HG02763 (cell line): ENCODE data around the gene ATP9B.

Source experiments
- ATAC-seq: cut with Tn5 transposase; IDR thresholded peaks from one replicate; pipeline ENCODE4 v1.9.1; 2021; ENCODE audit warnings: mild to moderate bottlenecking, moderate library complexity; ENCODE audit not compliant: unreplicated experiment

ATP9B gene

DNA sequence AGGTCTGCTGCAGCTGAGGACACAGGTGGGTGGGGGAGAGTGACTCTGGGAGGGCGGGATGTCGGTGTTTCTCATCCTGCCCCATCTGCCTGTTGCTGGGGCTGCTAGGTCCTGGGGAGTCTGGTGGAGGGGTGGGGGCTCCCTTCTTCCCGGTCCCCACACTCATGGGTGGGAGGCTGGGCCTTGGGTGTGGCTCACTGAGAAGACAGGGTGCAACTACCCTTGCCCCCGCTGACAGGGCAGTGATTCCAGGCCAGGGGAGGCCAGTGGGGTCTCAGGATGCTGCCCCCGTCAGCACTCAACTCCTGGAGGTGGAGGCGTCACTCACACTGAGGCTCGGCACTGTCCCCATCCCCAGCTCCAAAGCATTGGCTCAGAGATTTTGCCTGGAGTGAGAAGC, 318.8 kb downstream of the ATP9B start:
- no peak for ATAC-seq

DNA sequence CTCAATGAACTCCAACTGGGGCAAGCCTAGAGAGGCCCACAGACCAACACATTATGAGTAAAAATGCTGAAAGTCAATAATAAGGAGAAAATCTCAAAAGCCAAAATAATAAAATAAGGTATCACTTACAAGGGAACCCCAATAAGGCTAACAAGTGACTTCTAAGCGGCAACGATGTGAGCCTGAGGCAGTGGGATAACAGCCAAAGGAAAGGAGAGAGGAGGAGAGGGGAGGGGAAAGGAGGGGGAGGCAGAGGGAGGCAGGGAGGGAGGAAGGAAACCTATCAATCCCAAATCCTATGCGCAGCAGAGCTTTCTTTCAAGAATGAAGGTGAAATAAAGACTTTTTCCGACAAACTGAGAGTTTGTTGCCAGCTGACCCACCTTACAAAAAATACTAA, 320.5 kb downstream of the ATP9B start:
- no peak for ATAC-seq

GRCh38 chr18:79392226-79392625, 323.0 kb downstream of the ATP9B start:
- ATAC-seq = no peak

DNA sequence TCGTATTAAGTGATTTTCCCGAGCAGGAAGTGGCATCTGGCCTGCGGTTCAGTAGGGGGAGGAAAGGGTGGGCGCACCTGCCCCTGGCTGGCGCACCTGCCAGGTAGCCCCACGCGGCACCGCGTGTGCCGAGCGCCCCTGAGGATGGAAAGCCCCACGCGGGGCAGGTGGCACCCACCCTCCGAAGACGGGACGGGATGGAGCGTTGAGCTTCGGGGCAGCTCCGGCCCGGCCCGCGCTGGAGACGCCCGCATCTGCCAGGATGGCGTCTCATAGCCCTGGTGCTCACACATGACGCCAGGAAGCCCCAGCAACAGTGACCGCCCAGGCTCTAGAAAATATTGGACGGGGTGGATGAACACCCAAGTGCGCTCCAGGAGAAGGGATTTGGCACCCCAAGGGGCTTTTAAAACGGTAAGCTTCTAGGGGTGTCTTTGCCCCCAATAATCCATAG, 324.0 kb downstream of the ATP9B start:
- no peak for ATAC-seq

DNA sequence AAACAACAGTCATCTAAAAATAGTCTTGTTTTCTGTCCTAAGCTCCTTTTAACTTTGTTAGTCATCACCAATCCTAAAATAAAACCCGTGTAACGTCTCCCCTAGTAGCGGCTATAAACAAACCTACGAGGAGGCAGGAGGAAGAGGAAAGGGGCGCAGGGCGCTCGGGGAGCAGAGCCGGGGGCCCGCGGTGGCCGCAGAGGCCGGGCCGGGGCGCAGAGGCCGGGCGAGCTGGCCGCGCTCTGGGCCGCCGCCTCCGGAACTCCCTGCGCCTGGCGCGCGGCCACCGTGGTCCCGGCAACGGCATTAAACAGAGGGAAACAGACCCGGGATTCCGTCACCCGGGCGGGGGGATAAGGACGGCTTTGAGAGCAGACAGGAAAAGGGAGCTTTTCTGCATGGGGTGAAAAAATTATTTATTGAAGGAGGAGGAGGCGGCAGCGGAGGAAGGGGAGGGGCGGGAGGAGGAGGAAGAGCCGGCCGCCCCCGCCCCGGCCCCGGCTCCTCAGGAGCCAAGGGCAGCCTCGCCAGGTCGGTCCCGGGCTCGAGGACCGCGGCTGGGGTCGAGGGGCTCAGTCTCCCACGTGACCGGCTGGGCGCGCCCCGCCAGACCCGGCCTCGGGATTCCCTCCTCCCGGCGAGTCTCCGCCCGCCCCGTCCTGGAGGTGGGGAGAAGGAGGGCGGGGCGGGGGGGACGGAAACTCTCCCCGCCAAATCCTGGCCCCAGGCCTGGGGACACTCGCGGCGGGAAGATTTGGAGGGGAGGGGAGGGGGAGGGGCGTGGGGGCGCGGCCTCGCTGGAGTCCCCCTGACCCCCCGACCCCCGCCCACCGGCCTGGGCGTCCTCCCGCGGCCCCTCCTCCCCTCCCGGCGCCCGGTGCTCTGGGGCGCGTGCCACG, 324.7 kb downstream of the ATP9B start:
- ATAC-seq = no peak

GRCh38 chr18:79394534-79395307, 325.5 kb downstream of the ATP9B start:
- no peak for ATAC-seq

GRCh38 chr18:79395308-79395640, 326.1 kb downstream of the ATP9B start:
- ATAC-seq = no peak

GRCh38 chr18:79395761-79396404, 326.7 kb downstream of the ATP9B start, which contains the start of gene NFATC1:
TSS of gene NFATC1 (plus strand) at chr18:79395930. CDS start at chr18:79396225, 295 bp downstream.
- no peak for ATAC-seq

DNA sequence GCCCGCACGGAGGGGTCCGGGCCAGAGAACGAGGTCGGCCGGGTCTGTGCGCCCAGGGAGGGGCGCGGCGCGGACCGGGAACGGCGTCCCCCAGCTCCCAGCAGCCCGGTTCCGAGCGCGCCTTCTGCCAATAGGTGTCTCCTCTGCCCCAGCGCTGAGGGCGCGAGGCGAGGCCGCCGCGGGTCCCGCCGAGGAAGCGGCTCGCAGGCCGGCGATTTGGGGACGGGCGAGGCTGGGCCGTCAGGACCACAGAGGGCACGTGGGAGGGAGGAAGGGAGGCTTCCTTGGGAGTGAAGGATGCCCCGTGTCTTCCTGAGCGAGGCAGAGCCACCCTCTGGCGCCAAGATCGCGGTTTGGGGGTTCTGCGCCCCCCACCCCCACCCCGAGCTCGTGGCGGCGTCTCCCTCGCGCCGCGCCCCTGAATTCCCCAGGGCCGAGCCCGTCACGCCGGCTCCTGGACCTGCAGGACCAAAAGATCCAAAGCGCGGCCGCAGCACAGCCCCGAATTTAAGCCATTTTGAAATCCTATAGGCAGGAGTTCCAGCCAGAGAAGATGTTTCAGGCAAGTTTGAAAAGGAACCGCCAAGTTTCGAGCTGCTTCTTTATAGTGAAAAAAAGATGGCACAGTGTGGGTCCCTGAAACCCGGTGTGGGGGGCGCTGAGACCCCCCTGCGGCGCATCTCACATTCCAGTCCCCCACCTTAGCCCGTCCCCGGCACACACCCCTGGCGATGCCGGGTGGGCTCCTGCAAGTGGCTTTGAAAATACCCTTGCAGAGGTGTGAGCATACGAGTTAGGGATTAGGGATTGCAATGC, 327.4 kb downstream of the ATP9B start:
- ATAC-seq = no peak

GRCh38 chr18:79397247-79397829, 328.1 kb downstream of the ATP9B start:
- ATAC-seq = no peak

GRCh38 chr18:79397830-79398761, 328.9 kb downstream of the ATP9B start:
- no peak for ATAC-seq

DNA sequence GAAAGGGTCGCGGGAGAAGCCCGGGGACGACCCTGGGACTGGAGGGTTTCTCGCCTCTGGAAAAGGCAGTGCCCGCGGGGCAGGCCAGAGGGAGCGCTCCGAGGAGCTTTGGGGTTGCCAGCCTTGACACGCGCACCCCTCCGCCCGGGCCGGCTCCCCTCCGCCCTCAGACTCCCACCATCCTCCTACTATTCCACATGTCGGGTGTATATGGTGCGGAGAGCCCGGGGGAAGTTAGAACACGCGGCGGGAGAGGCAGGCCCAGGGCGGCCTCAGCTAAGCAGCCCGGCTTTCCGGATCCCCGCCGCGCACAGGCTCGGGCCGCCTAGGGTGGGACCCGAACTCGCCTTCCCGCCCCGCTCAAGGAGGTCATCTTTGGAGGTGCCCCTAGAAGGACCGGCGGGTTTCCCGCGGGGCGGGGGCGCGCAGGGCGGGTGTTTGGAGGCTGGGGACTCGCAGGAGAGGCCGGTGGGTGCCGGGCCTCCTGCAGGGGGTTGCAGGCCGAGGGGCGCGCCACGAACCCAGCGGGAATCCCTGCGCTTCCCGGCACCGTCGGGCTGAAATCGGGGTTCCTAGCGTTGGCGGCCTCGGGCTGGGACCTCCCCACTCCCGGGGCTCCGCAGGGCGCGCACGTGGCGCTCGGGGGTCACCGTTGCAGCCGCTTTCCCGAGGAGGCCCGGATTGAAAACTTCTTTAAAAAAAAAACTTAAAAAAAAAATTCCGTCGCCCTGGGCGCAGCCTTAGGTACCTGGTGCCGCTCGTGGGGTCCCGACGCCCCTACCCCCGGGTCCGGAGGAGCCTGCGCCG, 330.3 kb downstream of the ATP9B start:
- ATAC-seq = no peak

DNA sequence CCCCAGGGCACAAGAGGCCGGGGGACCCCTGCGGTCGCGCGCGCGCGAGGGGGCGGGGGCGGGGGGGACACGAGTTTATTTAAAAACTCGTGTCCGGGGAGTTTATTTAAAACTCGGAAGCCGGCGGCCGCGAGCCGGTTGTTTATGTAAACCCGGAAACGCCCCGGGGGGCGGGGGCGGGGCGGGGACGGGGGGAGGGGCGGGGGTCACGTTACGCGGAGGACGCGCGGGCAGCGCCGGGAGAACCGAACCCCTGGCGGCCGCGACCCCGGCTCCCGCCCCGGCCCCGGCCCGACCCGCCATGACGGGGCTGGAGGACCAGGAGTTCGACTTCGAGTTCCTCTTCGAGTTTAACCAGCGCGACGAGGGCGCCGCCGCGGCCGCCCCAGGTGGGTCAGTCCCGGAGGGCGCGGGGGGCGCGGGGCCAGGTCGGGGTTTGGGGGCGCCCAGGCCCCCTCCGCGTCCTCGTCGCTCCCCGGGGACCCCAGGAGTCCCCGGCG, 330.9 kb downstream of the ATP9B start:
- no peak for ATAC-seq

DNA sequence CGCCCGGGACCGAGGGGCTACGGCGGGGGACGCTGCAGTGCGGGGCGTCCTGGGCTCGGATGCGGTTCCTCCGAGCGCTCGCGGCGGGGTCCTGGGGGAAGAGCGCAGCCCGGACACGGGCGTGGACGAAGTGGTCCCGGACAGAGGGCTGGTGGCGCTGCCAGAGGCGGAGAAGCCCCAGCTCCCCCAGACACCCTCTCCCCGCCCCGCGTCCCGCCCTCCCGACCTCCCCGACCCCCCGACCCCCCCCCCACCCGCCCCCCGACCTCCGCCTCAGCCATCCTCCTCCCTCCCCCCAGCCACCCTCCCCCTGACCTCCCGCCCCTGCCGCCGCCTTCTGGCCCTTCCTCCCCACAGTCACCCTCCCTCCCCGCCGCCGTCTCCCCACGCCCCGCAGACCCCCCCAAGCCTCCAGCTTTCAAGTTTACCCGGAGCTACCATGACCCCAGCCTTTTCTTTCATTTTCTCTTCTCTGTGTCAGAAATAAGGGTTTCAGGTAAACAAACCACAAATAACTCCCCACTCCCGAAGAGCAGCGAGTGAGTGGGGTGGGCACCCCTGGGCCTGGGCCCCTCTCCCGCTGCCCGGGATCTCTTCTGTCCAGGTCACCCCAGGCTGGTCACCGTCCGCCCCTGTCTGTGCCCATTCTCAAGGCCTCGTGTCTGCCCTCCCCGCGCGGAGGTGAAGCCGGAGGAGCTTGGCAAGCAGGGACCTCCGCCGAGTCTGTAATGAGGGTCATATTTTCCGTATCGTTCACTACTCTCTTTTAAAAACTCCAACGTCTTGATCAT, 331.6 kb downstream of the ATP9B start:
- no peak for ATAC-seq

DNA sequence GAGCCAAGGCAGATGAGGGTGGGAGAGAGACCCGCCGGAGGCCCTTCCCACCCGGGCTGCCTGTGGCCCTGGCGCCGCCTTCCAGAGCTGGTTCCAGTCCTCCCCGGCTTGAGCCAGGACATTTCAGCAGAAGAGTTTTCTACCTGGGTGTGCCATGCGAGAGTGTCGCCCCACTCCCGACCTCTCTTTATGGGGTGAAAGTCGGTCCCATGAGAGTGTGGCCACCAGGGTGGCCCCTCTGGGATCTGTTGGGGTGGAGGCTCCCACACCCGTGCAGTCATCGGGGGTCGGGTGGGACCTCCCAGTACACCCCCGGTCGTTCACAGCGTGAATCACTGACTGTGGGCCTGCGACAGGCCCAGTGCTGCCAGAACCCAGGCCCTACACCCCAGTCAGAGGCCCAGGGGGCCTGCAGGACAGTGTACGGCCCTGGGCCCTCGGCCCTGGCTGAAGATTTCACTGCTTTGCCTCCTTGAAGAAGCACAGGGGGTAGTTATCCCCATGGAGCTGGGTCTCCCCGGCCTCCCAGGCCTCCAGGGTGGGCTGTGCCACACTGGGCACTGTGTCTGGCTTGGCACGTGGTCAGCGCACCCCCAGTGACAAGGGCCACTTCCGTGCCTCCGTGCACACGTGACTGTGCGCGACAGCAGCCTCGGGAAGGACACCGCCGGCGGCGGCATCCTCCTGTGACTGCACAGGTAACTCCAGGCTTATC, 332.5 kb downstream of the ATP9B start:
- no peak for ATAC-seq

GRCh38 chr18:79402209-79402576, 333.0 kb downstream of the ATP9B start:
- ATAC-seq = no peak
